MCF 10A (cell line): Measurements from ENCODE around the gene MGAT5B. TPM values are rescaled to one million over a fixed set of nuclear protein-coding genes. Genes with fewer than 3 reads are reported as not detected.

ENCODE experiments used
- BruUV-seq: library from RNA; stranded (reverse); fragments of 400-500 nt; replicated peaks from 2 replicates; lab custom pipeline; 2021; lab: Mats Ljungman, UMichigan
- CTCF ChIA-PET: fragments of 300-600 bp; sonication (Branson Sonifier 250); formaldehyde crosslinking; extraction: SDS; loops from one replicate; lab custom pipeline; 2021; ENCODE audit warnings: antibody characterized with exemption, inconsistent platforms; lab: Yijun Ruan, JAX
- POLR2A ChIA-PET: fragments of 300-600, 350-650 bp; sonication (Branson Sonifier 250); formaldehyde crosslinking; extraction: SDS; loops from one replicate; lab custom pipeline; 2020; ENCODE audit warnings: antibody characterized with exemption, inconsistent platforms; lab: Yijun Ruan, JAX
- DNase-seq: peaks from one replicate; pipeline ENCODE4 v3.0.0-alpha.2; 2018; ENCODE audit not compliant: unreplicated experiment
- H3K27ac Mint-ChIP-seq: one replicate; pipeline ENCODE4 v1.8.0; 2022; ENCODE audit warnings: mild to moderate bottlenecking, low read depth, mixed read lengths; ENCODE audit not compliant: unreplicated experiment
- H3K27me3 Mint-ChIP-seq: one replicate; pipeline ENCODE4 v1.8.0; 2022; ENCODE audit warnings: mixed read lengths; ENCODE audit not compliant: insufficient read depth, unreplicated experiment
- H3K36me3 Mint-ChIP-seq: one replicate; pipeline ENCODE4 v1.8.0; 2022; ENCODE audit warnings: mild to moderate bottlenecking, moderate library complexity, mixed read lengths; ENCODE audit not compliant: insufficient read depth, unreplicated experiment
- H3K4me1 Mint-ChIP-seq: one replicate; pipeline ENCODE4 v1.8.0; 2022; ENCODE audit warnings: mixed read lengths; ENCODE audit not compliant: insufficient read depth, unreplicated experiment
- H3K4me3 Mint-ChIP-seq: one replicate; pipeline ENCODE4 v1.8.0; 2022; ENCODE audit warnings: mild to moderate bottlenecking, moderate library complexity, mixed read lengths; ENCODE audit not compliant: unreplicated experiment
- H3K9me3 Mint-ChIP-seq: one replicate; pipeline ENCODE4 v1.8.0; 2022; ENCODE audit warnings: mixed read lengths; ENCODE audit not compliant: unreplicated experiment
- intact Hi-C: fragments of 100-400 bp; cut with micrococcal nuclease; formaldehyde crosslinking; loops from 2 replicates; pipeline ENCODE4 v1.14.1; 2022
- total RNA-seq: library from RNA; stranded (reverse); gene quantifications from 2 replicates; pipeline ENCODE4 v1.2.3, GENCODE V29; 2022
- TF ChIP-seq, protein P1 (sequence below): fragments of 200-600 bp; IDR thresholded peaks from one replicate; pipeline ENCODE4 v1.8.0; 2022; ENCODE audit warnings: antibody characterized with exemption, mild to moderate bottlenecking; ENCODE audit not compliant: unreplicated experiment

The MGAT5B gene
- total RNA-seq, 1 experiment from 2014 or later, result 1.7 TPM

GRCh38 chr17:76900723-76901122 lies 32.5 kb downstream of the MGAT5B start:
- POLR2A ChIA-PET, result no interaction called here
- BruUV-seq, result no TSS peak
- CTCF ChIA-PET, result interaction anchor here (0.9 to 1.1 kb wide), 2 partner anchors 33 to 156 kb away, joined by 3 read pairs; partner anchors contain the start of gene MGAT5B
- no peak overlapping the region for H3K4me3 Mint-ChIP-seq
- DNase-seq, result no peak
- no peaks in the 10 kb centered on the region for H3K36me3 Mint-ChIP-seq
- no peaks in the 10 kb centered on the region for H3K9me3 Mint-ChIP-seq
- no peaks in the 10 kb centered on the region for H3K27me3 Mint-ChIP-seq
- intact Hi-C loops, result no loop called here
- no peak overlapping the region for H3K27ac Mint-ChIP-seq
- TF ChIP-seq, protein P1, sequence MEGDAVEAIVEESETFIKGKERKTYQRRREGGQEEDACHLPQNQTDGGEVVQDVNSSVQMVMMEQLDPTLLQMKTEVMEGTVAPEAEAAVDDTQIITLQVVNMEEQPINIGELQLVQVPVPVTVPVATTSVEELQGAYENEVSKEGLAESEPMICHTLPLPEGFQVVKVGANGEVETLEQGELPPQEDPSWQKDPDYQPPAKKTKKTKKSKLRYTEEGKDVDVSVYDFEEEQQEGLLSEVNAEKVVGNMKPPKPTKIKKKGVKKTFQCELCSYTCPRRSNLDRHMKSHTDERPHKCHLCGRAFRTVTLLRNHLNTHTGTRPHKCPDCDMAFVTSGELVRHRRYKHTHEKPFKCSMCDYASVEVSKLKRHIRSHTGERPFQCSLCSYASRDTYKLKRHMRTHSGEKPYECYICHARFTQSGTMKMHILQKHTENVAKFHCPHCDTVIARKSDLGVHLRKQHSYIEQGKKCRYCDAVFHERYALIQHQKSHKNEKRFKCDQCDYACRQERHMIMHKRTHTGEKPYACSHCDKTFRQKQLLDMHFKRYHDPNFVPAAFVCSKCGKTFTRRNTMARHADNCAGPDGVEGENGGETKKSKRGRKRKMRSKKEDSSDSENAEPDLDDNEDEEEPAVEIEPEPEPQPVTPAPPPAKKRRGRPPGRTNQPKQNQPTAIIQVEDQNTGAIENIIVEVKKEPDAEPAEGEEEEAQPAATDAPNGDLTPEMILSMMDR, result no peak
- H3K4me1 Mint-ChIP-seq, result no peaks in the 10 kb centered on the region

GRCh38 chr17:76901542-76902197 lies 33.5 kb downstream of the MGAT5B start:
- no TSS peak for BruUV-seq
- Mint-ChIP-seq H3K27me3 (no peaks in the 10 kb centered on the region), H3K9me3 (no peaks in the 10 kb centered on the region), H3K4me1 (no peaks in the 10 kb centered on the region), H3K27ac (no peak overlapping the region), H3K4me3 (no peak overlapping the region), H3K36me3 (no peaks in the 10 kb centered on the region)
- ChIA-PET POLR2A (no interaction called here), CTCF (no interaction called here)
- no peak for DNase-seq
- intact Hi-C loops, result no loop called here
- TF ChIP-seq, protein P1, result no peak

- TF ChIP-seq, protein P1, result no peak
- CTCF ChIA-PET, result interaction anchor here (0.6 kb wide), 1 partner anchor 10 kb away, joined by 3 read pairs; no protein-coding TSS in a partner anchor
- POLR2A ChIA-PET, result no interaction called here
- Mint-ChIP-seq H3K9me3 (no peaks in the 10 kb centered on the region), H3K36me3 (no peaks in the 10 kb centered on the region), H3K27ac (no peak overlapping the region), H3K4me1 (no peaks in the 10 kb centered on the region), H3K4me3 (no peak overlapping the region), H3K27me3 (no peaks in the 10 kb centered on the region)
- no peak for DNase-seq
- intact Hi-C loops, result no loop called here
- no TSS peak for BruUV-seq
Observed at GRCh38 chr17:76902476-76902875, 34.3 kb downstream of the MGAT5B start.

- no peaks in the 10 kb centered on the region for H3K9me3 Mint-ChIP-seq
- H3K36me3 Mint-ChIP-seq, result no peaks in the 10 kb centered on the region
- CTCF ChIA-PET, result no interaction called here
- TF ChIP-seq, protein P1, result no peak
- intact Hi-C loops, result no loop called here
- POLR2A ChIA-PET, result no interaction called here
- no peak for DNase-seq
- H3K27ac Mint-ChIP-seq, result no peak overlapping the region
- no peak overlapping the region for H3K4me3 Mint-ChIP-seq
- no peaks in the 10 kb centered on the region for H3K4me1 Mint-ChIP-seq
- H3K27me3 Mint-ChIP-seq, result no peaks in the 10 kb centered on the region
- no TSS peak for BruUV-seq
Observed at GRCh38 chr17:76903631-76904030, 35.4 kb downstream of the MGAT5B start.
